Stomach smooth muscle (tissue), 2 donors: ENCODE measurements around the gene WRNIP1.

Experiments used
- H3K27ac ChIP-seq: one replicate; pipeline ENCODE4 v1.7.0; 2013; ENCODE audit warnings: mild to moderate bottlenecking, low read length, inconsistent platforms
- H3K27me3 ChIP-seq, 2 donors: one replicate each; pipeline ENCODE4 v1.7.0; 2013; ENCODE audit warnings: low read length in 2 of 2; ENCODE audit not compliant: insufficient read depth in 2 of 2, control insufficient read depth in 1 of 2
- H3K36me3 ChIP-seq, 2 donors: one replicate each; pipeline ENCODE4 v1.7.0; 2013; ENCODE audit warnings: low read length in 2 of 2; ENCODE audit not compliant: control insufficient read depth in 2 of 2, insufficient read depth in 2 of 2
- H3K4me1 ChIP-seq: one replicate; pipeline ENCODE4 v1.7.0; 2013; ENCODE audit warnings: low read length; ENCODE audit not compliant: control insufficient read depth, insufficient read depth
- H3K4me3 ChIP-seq, 2 donors: one replicate each; pipeline ENCODE4 v1.7.0; 2013; ENCODE audit warnings: low read length in 2 of 2
- H3K9ac ChIP-seq, 2 donors: one replicate each; pipeline ENCODE4 v1.7.0; 2013; ENCODE audit warnings: low read length in 2 of 2, mild to moderate bottlenecking in 1 of 2
- H3K9me3 ChIP-seq, 2 donors: one replicate each; pipeline ENCODE4 v1.7.0; 2013; ENCODE audit warnings: low read length in 2 of 2; ENCODE audit not compliant: control insufficient read depth in 2 of 2
- donor health status: healthy.
- donor health status: Pancreatic carcinoma.

Gene WRNIP1

GRCh38 chr6:2784930-2785329, 19.7 kb downstream of the WRNIP1 start:
- no peak overlapping the region for H3K4me3 ChIP-seq
- no peak overlapping the region for H3K27ac ChIP-seq
- H3K27me3 ChIP-seq: no peaks in the 10 kb centered on the region
- no peak overlapping the region for H3K9ac ChIP-seq
- peaks cover 25 to 43% of the 10 kb centered on the region in 2 donors for H3K36me3 ChIP-seq
- H3K9me3 ChIP-seq: no peaks in the 10 kb centered on the region
- H3K4me1 ChIP-seq: no peaks in the 10 kb centered on the region

GRCh38 chr6:2786269-2786668, 21.1 kb downstream of the WRNIP1 start:
- H3K9ac ChIP-seq: no peak overlapping the region
- peaks cover 9% of the 10 kb centered on the region for H3K4me1 ChIP-seq
- no peaks in the 10 kb centered on the region for H3K27me3 ChIP-seq
- H3K9me3 ChIP-seq: no peaks in the 10 kb centered on the region
- no peak overlapping the region for H3K27ac ChIP-seq
- H3K4me3 ChIP-seq: no peak overlapping the region
- H3K36me3 ChIP-seq: peaks cover 14 to 34% of the 10 kb centered on the region in 2 donors

GRCh38 chr6:2790588-2791449, 25.6 kb downstream of the WRNIP1 start:
- H3K27ac ChIP-seq: peak overlapping the region; percentile 76
- peak overlapping the region; percentile 23 to 59 for H3K4me3 ChIP-seq

GRCh38 chr6:2791450-2791974, 26.3 kb downstream of the WRNIP1 start:
- Histone ChIP-seq H3K4me1 (peaks cover 22% of the 10 kb centered on the region), H3K36me3 (peaks cover 6% of the 10 kb centered on the region in 2 donors), H3K27me3 (no peaks in the 10 kb centered on the region), H3K4me3 (peak overlapping the region in 1 of 2 donors; percentile 59), H3K27ac (peak overlapping the region; percentile 41), H3K9ac (peak overlapping the region; percentile 30 to 37), H3K9me3 (no peaks in the 10 kb centered on the region)

More at GRCh38 chr6:2790588-2791449, 25.6 kb downstream of the WRNIP1 start:
- Histone ChIP-seq H3K4me1 (peaks cover 22% of the 10 kb centered on the region), H3K9ac (peak overlapping the region; percentile 30 to 37), H3K27me3 (no peaks in the 10 kb centered on the region), H3K36me3 (peaks cover 6 to 7% of the 10 kb centered on the region in 2 donors), H3K9me3 (no peaks in the 10 kb centered on the region)

- no peak overlapping the region for H3K9ac ChIP-seq
- no peak overlapping the region for H3K4me3 ChIP-seq
- peak overlapping the region; percentile 41 for H3K27ac ChIP-seq
- peaks cover 3 to 4% of the 10 kb centered on the region in 2 donors for H3K36me3 ChIP-seq
- no peaks in the 10 kb centered on the region for H3K9me3 ChIP-seq
- H3K4me1 ChIP-seq: peaks cover 22% of the 10 kb centered on the region
- no peaks in the 10 kb centered on the region for H3K27me3 ChIP-seq
Observed at GRCh38 chr6:2792330-2793110, 27.3 kb downstream of the WRNIP1 start.

- H3K36me3 ChIP-seq: peaks cover 0 to 4% of the 10 kb centered on the region in 2 donors
- H3K27ac ChIP-seq: peak overlapping the region; percentile 41
- H3K9me3 ChIP-seq: no peaks in the 10 kb centered on the region
- H3K9ac ChIP-seq: no peak overlapping the region
- H3K27me3 ChIP-seq: no peaks in the 10 kb centered on the region
- H3K4me1 ChIP-seq: peaks cover 22% of the 10 kb centered on the region
- H3K4me3 ChIP-seq: no peak overlapping the region
Observed at GRCh38 chr6:2793534-2794151, 28.4 kb downstream of the WRNIP1 start.

GRCh38 chr6:2794171-2794730, 29.1 kb downstream of the WRNIP1 start:
- Histone ChIP-seq H3K27me3 (no peaks in the 10 kb centered on the region), H3K27ac (no peak overlapping the region), H3K4me1 (peaks cover 24% of the 10 kb centered on the region), H3K36me3 (peaks cover 0 to 4% of the 10 kb centered on the region in 2 donors), H3K9me3 (no peaks in the 10 kb centered on the region), H3K4me3 (no peak overlapping the region), H3K9ac (no peak overlapping the region)

GRCh38 chr6:2795162-2795561, 30.0 kb downstream of the WRNIP1 start:
- H3K27ac ChIP-seq: no peak overlapping the region
- no peaks in the 10 kb centered on the region for H3K27me3 ChIP-seq
- no peak overlapping the region for H3K9ac ChIP-seq
- no peaks in the 10 kb centered on the region for H3K9me3 ChIP-seq
- peaks cover 0 to 4% of the 10 kb centered on the region in 2 donors for H3K36me3 ChIP-seq
- peaks cover 23% of the 10 kb centered on the region for H3K4me1 ChIP-seq
- H3K4me3 ChIP-seq: no peak overlapping the region

GRCh38 chr6:2795956-2796355, 30.8 kb downstream of the WRNIP1 start:
- peaks cover 15% of the 10 kb centered on the region for H3K4me1 ChIP-seq
- no peak overlapping the region for H3K4me3 ChIP-seq
- H3K36me3 ChIP-seq: peaks cover 0 to 4% of the 10 kb centered on the region in 2 donors
- H3K27ac ChIP-seq: no peak overlapping the region
- no peaks in the 10 kb centered on the region for H3K27me3 ChIP-seq
- no peak overlapping the region for H3K9ac ChIP-seq
- no peaks in the 10 kb centered on the region for H3K9me3 ChIP-seq

- no peaks in the 10 kb centered on the region for H3K27me3 ChIP-seq
- H3K27ac ChIP-seq: no peak overlapping the region
- peaks cover 11% of the 10 kb centered on the region for H3K4me1 ChIP-seq
- no peak overlapping the region for H3K4me3 ChIP-seq
- no peak overlapping the region for H3K9ac ChIP-seq
- no peaks in the 10 kb centered on the region for H3K9me3 ChIP-seq
- H3K36me3 ChIP-seq: peaks cover 0 to 4% of the 10 kb centered on the region in 2 donors
Observed at GRCh38 chr6:2796861-2797260, 31.7 kb downstream of the WRNIP1 start.
